Esophagus squamous epithelium (tissue), 4 donors: Measurements from ENCODE around the gene MALRD1.

Experiments used
- CTCF ChIP-seq, 6 experiments: fragments of 450-650 bp in 4 of 6; fragments of 200-600 bp in 2 of 6; sonication (generic) in 2 of 6; IDR thresholded peaks; one replicate each; pipeline ENCODE4 v1.5.1; 2016 to 2019; ENCODE audit warnings: antibody characterized with exemption in 6 of 6, mild to moderate bottlenecking in 4 of 6, moderate library complexity in 4 of 6
- POLR2A ChIP-seq, 4 donors: fragments of 450-650 bp; IDR thresholded peaks; one replicate each; pipeline ENCODE4 v1.6.1; 2017; ENCODE audit warnings: antibody characterized with exemption in 4 of 4, mild to moderate bottlenecking in 4 of 4, moderate library complexity in 3 of 4

- TF ChIP-seq CTCF (IDR thresholded peaks at IDR 0.05) (no peak), POLR2A (IDR thresholded peaks at IDR 0.05) (no peak)
Observed at GRCh38 chr10:19570120-19570519, 521.5 kb downstream of the MALRD1 start.
